Activated T-helper 17 cell treated with anti-CD3 and anti-CD28 coated beads, Interleukin-2, amount 50 U/mL, for 72 hours (primary cell): Measurements from ENCODE around the gene MYO18A. TPM values are rescaled to one million over a fixed set of nuclear protein-coding genes. Genes with fewer than 3 reads are reported as not detected.

Experiments
- ATAC-seq: fragments of 150-1000 bp; cut with Tn5 transposase; replicated peaks from 2 replicates; pipeline ENCODE4 v1.10.0; 2021; ENCODE audit warnings: mild to moderate bottlenecking, moderate library complexity
- H3K27ac Mint-ChIP-seq: one replicate; pipeline ENCODE4 v1.8.0; 2022; ENCODE audit warnings: mixed read lengths
- H3K27me3 Mint-ChIP-seq: one replicate; pipeline ENCODE4 v1.8.0; 2022; ENCODE audit warnings: mixed read lengths
- H3K36me3 Mint-ChIP-seq: one replicate; pipeline ENCODE4 v1.8.0; 2022; ENCODE audit warnings: low read depth, mild to moderate bottlenecking, mixed read lengths
- H3K4me1 Mint-ChIP-seq: one replicate; pipeline ENCODE4 v1.8.0; 2022; ENCODE audit warnings: mixed read lengths
- H3K4me3 Mint-ChIP-seq: one replicate; pipeline ENCODE4 v1.8.0; 2022; ENCODE audit warnings: mild to moderate bottlenecking, mixed read lengths
- H3K9me3 Mint-ChIP-seq: one replicate; pipeline ENCODE4 v1.8.0; 2022; ENCODE audit warnings: mixed read lengths
- total RNA-seq, 2 donors: library from RNA; stranded (reverse); gene quantifications; one replicate each; pipeline ENCODE4 v1.2.3, GENCODE V29; 2022

Gene MYO18A
- total RNA-seq, 2 donors from 2014 or later, result 90.6 to 95.9 TPM

GRCh38 chr17:29042679-29043538 is 137.3 kb downstream of the MYO18A start, which contains the start of gene PIPOX:
Gene PIPOX, plus strand, starts transcription at chr17:29043141. Its CDS starts 85 bp downstream, at chr17:29043226.
- Mint-ChIP-seq H3K9me3 (no peaks in the 10 kb centered on the region), H3K27me3 (peaks cover 9% of the 10 kb centered on the region), H3K27ac (no peak within 1 kb of the TSS), H3K4me1 (no peaks in the 10 kb centered on the region), H3K4me3 (no peak within 1 kb of the TSS), H3K36me3 (no peaks in the 10 kb centered on the region)
- no peak for ATAC-seq

- H3K36me3 Mint-ChIP-seq, result no peaks in the 10 kb centered on the region
Measured at GRCh38 chr17:29042026-29042678, 138.0 kb downstream of the MYO18A start.

GRCh38 chr17:29041571-29041970 is 138.6 kb downstream of the MYO18A start:
- no peak for ATAC-seq
- H3K27ac Mint-ChIP-seq, result no peak overlapping the region
- no peaks in the 10 kb centered on the region for H3K9me3 Mint-ChIP-seq
- H3K36me3 Mint-ChIP-seq, result no peaks in the 10 kb centered on the region
- H3K4me3 Mint-ChIP-seq, result no peak overlapping the region
- H3K27me3 Mint-ChIP-seq, result peaks cover 9% of the 10 kb centered on the region
- no peaks in the 10 kb centered on the region for H3K4me1 Mint-ChIP-seq

More at GRCh38 chr17:29042026-29042678, 138.0 kb downstream of the MYO18A start:
- Mint-ChIP-seq H3K27me3 (peaks cover 9% of the 10 kb centered on the region), H3K4me3 (no peak overlapping the region), H3K4me1 (no peaks in the 10 kb centered on the region), H3K27ac (no peak overlapping the region), H3K9me3 (no peaks in the 10 kb centered on the region)
- ATAC-seq, result no peak

- peaks cover 9% of the 10 kb centered on the region for H3K27me3 Mint-ChIP-seq
- H3K4me1 Mint-ChIP-seq, result no peaks in the 10 kb centered on the region
- H3K4me3 Mint-ChIP-seq, result no peak overlapping the region
- ATAC-seq, result no peak
- no peaks in the 10 kb centered on the region for H3K36me3 Mint-ChIP-seq
- no peak overlapping the region for H3K27ac Mint-ChIP-seq
- no peaks in the 10 kb centered on the region for H3K9me3 Mint-ChIP-seq
Measured at GRCh38 chr17:29041091-29041490, 139.1 kb downstream of the MYO18A start.

- peaks cover 4% of the 10 kb centered on the region for H3K9me3 Mint-ChIP-seq
- H3K27me3 Mint-ChIP-seq, result peaks cover 11% of the 10 kb centered on the region
- H3K4me3 Mint-ChIP-seq, result no peak overlapping the region
Measured at GRCh38 chr17:29039764-29040598, 140.2 kb downstream of the MYO18A start.

GRCh38 chr17:29038085-29038795 is 142.0 kb downstream of the MYO18A start:
- ATAC-seq, result no peak
- Mint-ChIP-seq H3K27me3 (peaks cover 23% of the 10 kb centered on the region), H3K9me3 (peaks cover 10% of the 10 kb centered on the region), H3K4me3 (no peak overlapping the region), H3K27ac (no peak overlapping the region), H3K4me1 (no peaks in the 10 kb centered on the region), H3K36me3 (no peaks in the 10 kb centered on the region)

More at GRCh38 chr17:29039764-29040598, 140.2 kb downstream of the MYO18A start:
- no peaks in the 10 kb centered on the region for H3K36me3 Mint-ChIP-seq
- no peaks in the 10 kb centered on the region for H3K4me1 Mint-ChIP-seq
- no peak for ATAC-seq
- H3K27ac Mint-ChIP-seq, result no peak overlapping the region

- H3K27me3 Mint-ChIP-seq, result peaks cover 26% of the 10 kb centered on the region
- H3K9me3 Mint-ChIP-seq, result peaks cover 10% of the 10 kb centered on the region
- no peak overlapping the region for H3K27ac Mint-ChIP-seq
- ATAC-seq, result no peak
- H3K4me3 Mint-ChIP-seq, result no peak overlapping the region
- H3K36me3 Mint-ChIP-seq, result no peaks in the 10 kb centered on the region
- no peaks in the 10 kb centered on the region for H3K4me1 Mint-ChIP-seq
Measured at GRCh38 chr17:29037739-29038084, 142.5 kb downstream of the MYO18A start.

GRCh38 chr17:29036584-29036983 is 143.6 kb downstream of the MYO18A start:
- no peak for ATAC-seq
- Mint-ChIP-seq H3K4me1 (no peaks in the 10 kb centered on the region), H3K9me3 (peaks cover 10% of the 10 kb centered on the region), H3K27ac (no peak overlapping the region), H3K4me3 (no peak overlapping the region), H3K27me3 (peaks cover 36% of the 10 kb centered on the region), H3K36me3 (no peaks in the 10 kb centered on the region)

- no peak overlapping the region for H3K27ac Mint-ChIP-seq
- H3K4me1 Mint-ChIP-seq, result no peaks in the 10 kb centered on the region
- H3K9me3 Mint-ChIP-seq, result peaks cover 10% of the 10 kb centered on the region
- ATAC-seq, result no peak
- H3K36me3 Mint-ChIP-seq, result no peaks in the 10 kb centered on the region
- H3K27me3 Mint-ChIP-seq, result peaks cover 45% of the 10 kb centered on the region
- H3K4me3 Mint-ChIP-seq, result no peak overlapping the region
Measured at GRCh38 chr17:29034510-29034909, 145.7 kb downstream of the MYO18A start.

- H3K27me3 Mint-ChIP-seq, result peaks cover 51% of the 10 kb centered on the region
- no peaks in the 10 kb centered on the region for H3K4me1 Mint-ChIP-seq
- ATAC-seq, result no peak
- H3K36me3 Mint-ChIP-seq, result no peaks in the 10 kb centered on the region
- peaks cover 10% of the 10 kb centered on the region for H3K9me3 Mint-ChIP-seq
- no peak overlapping the region for H3K4me3 Mint-ChIP-seq
- no peak overlapping the region for H3K27ac Mint-ChIP-seq
Measured at GRCh38 chr17:29032857-29033197, 147.4 kb downstream of the MYO18A start.

- Mint-ChIP-seq H3K4me1 (no peaks in the 10 kb centered on the region), H3K36me3 (no peaks in the 10 kb centered on the region), H3K4me3 (no peak overlapping the region), H3K27me3 (peaks cover 54% of the 10 kb centered on the region), H3K27ac (no peak overlapping the region), H3K9me3 (peaks cover 10% of the 10 kb centered on the region)
- ATAC-seq, result no peak
Measured at GRCh38 chr17:29032013-29032856, 148.0 kb downstream of the MYO18A start.

- Mint-ChIP-seq H3K9me3 (peaks cover 10% of the 10 kb centered on the region), H3K4me1 (no peaks in the 10 kb centered on the region), H3K4me3 (no peak overlapping the region), H3K27me3 (peaks cover 59% of the 10 kb centered on the region), H3K27ac (no peak overlapping the region), H3K36me3 (no peaks in the 10 kb centered on the region)
- no peak for ATAC-seq
Measured at GRCh38 chr17:29031488-29031887, 148.7 kb downstream of the MYO18A start.

GRCh38 chr17:29024316-29024952 is 155.8 kb downstream of the MYO18A start:
- Mint-ChIP-seq H3K4me1 (no peaks in the 10 kb centered on the region), H3K27me3 (peaks cover 42% of the 10 kb centered on the region), H3K9me3 (no peaks in the 10 kb centered on the region), H3K4me3 (no peak overlapping the region), H3K36me3 (no peaks in the 10 kb centered on the region), H3K27ac (no peak overlapping the region)
- ATAC-seq, result no peak
